HG02938 (cell line): ENCODE measurements around the gene PIEZO1.

ENCODE experiments used
- ATAC-seq: cut with Tn5 transposase; IDR thresholded peaks from one replicate; pipeline ENCODE4 v1.9.1; 2021; ENCODE audit warnings: mild to moderate bottlenecking, moderate library complexity; ENCODE audit not compliant: unreplicated experiment

The PIEZO1 gene

DNA sequence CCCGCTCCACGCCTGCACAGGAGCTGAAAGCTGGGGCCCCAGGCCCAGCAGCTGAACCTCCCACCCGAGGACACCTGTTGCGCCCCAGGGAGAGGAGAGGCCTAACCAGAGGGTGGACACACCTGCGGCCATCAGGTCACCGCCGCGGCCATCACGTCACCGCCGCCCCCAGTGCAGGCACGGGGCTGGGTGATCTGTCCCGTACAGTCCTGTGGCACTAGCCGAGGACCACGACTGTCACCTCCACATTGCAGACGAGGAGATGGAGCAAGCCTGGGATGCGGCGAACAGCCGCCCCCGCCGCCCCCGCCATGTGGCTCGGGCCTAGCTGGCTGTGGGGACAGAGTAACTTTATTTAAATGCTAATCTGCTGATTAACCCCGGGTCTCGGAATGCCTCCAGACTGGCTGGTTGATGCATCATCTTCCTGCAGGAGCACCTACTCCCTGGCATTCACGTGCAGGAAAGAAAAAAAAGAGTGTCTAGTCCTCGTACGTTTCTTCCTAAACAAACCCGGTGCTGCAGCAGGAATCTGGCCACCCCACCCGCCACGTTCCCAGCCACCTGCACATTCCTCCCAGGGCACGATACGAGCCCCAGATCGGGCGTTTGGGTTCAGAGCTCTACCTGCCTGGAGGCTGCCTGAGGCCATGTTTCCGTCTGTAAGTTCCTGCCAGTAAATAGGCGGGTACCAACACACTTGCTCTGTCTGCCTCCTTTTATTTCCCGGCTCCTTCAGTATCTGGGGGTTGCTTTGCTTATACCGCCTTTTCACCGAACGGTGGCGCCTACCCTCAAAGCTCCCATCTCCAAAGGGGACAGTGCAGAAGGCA is 29.9 kb downstream of the PIEZO1 start:
- ATAC-seq: no peak

DNA sequence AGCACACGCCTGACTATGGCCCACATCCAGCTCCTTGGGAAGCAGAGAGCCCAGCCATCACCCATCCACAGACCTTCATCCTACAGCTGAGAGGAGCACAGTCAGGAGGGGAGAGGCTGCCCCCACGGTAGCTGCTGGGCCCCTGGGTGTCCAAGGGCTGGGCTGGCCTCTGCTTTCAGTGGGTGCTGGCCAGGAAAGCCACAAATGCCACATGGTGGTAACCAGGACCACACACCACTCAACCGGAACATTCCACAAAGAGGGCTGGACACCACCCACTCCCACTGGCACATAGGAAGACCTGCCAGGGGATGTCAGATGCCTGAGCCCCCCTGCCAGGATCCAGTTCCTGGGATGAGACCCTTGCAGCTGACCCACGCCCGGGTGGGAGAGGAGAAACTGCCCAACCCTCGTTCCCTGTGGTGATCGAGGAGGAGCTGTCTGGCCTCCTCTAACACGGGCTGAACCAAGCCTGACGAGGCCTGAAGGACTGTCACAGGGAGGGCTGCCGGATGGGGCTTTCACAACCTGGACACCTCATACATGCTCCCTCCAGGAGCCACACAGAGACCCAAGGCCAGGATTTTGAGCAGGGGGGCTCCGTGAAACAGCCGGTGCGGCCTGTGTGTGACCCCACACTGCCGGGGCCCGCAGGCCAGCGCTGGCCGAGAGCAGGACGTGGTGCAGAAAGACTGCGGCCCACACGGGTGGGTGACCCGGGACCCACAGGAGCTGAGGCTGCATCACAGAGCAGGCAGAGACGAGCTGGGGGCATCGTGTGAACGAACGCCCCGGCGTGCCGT is 30.7 kb downstream of the PIEZO1 start:
- no peak for ATAC-seq

DNA sequence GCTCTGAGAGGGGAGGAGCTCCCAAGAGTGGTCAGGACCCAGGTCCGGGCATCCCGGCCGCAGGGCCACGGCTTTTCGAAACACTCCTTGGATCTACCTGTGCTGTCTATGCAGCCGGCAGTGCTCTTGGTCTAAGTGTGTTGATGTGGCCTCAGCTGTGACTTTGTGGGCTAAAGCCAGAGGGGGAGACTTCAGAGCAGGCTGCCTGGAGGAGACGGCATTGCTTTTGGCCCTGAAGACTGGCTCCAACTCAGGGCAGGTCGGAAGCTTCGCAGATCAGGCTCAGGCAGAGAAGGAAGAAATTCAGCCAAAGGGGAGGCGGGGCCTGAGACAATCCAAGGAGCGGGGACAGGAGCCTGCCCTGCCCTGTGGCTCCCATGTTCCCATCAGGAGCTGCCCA is 31.4 kb downstream of the PIEZO1 start:
- no peak for ATAC-seq

DNA sequence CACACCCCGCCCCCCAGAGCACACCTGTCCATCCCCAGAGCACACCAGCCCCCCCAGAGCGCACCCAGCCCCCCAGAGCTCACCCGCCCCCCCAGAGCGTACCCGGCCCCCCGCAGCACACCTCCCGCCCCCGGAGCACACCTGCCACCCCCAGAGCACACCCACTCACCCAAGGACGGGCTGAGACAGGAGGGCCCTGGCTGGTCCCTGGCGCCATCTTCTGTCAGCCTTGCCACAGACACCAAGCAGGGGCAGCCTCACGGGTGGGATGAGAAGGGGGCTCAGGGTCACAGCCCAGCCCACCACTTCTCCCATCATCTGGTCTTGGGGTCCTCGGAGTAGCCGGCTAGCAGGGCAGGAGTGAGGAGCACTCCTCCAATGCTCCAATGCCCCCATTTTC is 31.8 kb downstream of the PIEZO1 start:
- ATAC-seq: no peak

DNA sequence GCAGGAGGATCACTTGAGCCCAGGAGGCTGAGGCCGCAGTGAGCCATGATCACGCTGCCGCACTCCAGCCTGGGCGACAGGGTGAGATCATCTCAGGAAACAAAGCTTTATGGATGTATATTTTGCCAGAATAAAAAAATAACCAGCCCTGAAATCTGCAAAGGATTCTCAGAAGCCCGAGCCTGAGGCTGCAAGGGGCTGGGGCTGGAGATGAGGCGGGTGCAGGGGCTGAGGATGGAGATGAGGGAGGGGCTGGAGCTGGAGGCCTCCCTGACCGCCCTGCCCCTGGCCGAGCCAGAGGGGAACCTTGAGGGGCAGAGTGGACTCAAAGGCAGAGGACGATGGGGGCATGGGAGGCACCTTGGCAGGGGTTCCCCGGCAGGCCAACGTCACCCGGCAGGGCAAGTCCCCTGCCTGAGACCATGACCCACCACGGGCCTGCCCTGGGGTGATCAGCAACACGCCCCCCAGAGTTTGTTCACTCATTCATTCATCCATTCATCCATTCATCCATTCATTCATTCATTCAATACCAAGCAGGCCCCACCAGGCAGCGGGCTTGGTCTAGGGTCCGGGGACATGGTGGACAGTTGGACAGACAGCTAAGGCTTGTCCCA is 32.5 kb downstream of the PIEZO1 start:
- ATAC-seq: no peak

DNA sequence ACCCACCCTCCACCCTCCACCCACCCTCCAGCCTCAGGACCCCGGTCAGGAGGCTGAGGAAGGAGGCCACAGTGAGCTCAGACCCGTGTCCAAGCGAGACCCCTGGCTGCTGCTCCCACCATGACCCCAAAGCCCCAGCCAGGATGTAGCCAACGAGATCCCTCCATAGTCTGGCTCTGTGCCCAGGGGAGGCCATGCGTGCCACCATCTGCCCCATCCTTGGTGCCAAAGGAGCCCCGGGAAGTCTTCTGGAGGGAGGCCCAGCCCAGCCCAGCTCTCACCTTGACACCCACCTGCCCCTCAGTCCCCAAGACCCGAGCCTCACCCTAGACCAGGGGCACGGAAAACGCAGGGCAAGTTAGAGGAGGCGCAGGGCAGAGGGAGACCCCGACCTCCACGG is 34.2 kb downstream of the PIEZO1 start:
- ATAC-seq: no peak

DNA sequence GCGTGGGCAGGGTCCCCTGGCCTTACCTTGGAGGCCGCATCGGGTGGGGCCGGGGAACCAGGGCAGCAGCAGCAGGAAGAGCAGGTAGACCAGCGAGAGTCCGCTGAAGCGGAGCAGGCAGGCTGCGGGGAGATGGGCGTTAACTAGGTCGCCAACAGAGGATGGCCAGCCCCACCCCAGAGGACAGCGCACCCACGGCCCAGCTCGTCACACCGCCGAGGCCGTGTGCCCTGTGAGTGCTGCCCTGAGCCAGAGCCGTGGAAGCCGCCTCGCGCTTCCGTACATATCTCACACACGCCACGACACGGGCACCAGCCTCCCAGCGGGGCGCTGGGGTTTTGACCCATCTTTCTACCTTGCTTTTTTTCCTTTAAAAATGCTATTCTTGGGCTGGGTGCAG is 35.7 kb downstream of the PIEZO1 start:
- ATAC-seq: no peak

- ATAC-seq: no peak
Observed at GRCh38 chr16:88748364-88748763, 36.7 kb downstream of the PIEZO1 start.

- no peak for ATAC-seq
Observed at GRCh38 chr16:88747588-88748301, 37.3 kb downstream of the PIEZO1 start.

DNA sequence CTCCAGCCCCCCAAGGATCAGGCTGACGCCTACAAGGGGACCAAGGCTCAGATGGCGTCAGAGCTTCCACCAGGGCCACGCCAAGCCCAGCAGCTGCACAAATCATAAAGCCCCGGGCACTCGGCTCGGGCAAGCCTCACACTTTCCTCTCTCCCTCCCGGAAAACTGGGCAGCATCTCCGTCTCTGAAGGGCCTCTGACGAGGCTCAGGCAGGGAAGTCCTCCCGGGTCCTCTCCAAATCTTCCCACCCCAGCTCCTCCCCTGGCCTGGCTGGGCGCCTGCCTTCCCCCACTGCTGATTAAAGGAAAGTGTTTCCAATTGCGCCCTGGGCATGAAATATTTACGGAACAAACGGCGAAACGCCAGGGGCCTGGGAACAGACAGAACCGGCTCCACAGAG is 38.5 kb downstream of the PIEZO1 start:
- no peak for ATAC-seq

DNA sequence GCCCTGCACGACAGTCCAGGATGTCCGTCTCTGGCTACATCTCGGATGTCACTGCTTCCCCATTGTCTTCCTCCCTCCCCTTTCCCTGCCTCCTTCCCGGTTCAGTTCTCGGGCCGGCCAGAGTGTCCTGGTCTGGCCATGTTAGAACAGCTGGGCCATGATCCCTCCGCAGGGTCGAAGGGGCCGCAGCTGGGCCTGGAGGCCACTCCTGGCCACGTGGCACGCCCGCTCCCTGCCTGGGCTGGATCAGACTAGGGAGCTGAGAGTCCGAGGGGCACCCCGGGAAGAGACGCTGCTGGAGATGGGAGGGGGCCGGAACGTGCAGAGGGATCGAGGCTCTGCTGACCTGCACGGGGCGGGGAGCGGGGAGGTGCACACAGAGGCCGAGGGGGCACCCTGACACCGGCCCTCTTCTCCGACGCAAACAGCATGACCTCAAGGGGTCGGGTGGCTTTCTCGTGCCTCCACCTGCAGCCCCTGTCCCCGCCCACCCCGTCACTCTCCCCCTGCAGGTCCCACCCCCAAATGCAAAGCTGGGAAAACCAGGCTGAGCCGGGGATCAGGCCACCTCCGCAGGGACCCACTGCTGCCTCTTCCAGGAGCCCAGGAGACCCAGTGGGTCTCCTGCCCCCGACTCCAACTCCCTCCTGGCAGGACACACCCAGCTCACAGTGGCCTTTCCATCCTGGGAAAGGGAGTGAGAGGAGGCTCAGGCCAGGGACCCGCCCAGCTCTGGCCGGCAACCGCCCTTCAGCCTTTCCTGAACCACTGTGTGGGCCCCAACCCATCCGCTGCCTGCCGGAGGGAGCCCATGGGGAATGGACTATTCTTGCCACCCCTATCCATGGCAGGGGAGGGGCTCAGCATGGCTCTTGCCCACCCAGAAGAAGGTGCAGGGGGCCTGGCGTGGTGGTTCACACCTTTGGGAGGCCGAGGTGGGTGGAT is 40.2 kb downstream of the PIEZO1 start:
- ATAC-seq: no peak

DNA sequence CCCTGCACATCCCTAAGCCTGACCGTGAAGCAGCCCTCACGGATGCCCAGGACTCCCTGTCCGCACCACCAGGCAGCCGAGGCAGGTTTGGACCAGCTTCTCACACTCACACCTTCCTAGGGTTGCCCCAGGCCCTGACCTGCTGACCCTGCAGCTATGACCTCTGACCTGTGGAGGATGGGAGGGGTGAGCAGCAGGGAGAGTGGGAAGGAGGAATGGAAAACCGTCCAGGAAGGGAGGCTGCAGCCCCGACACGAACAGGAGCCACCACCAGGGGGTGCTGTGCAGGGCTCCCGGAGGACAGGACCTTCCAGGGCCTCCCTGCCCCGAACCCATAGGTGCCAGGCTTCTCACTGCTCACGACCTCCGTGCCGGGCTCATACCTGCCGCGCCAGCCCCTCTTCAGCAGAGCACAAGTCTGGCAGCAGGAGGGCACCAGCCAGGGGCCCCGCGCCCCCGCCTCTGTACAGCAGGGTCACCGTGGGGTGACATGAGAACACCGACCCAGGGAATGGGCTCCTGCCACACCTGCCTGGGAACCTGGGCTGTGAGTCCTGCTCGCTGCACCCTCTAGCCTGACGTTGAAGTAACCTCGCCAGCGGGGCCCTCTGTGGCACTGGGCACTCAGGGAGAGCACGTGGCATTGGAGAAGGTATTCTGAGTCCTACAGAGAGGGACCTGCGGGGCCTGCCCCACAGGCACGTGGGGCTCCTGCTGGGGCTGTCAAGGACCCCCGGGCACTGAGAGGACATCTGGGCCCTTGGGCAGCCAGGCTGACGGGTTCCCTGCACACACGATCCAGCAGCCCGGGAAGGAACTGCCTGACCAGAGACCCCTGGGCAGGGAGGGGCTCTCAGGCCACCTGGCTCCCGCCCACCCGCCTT is 41.1 kb downstream of the PIEZO1 start:
- ATAC-seq: no peak

GRCh38 chr16:88742896-88743605 is 42.0 kb downstream of the PIEZO1 start:
- ATAC-seq: no peak

- ATAC-seq: no peak
Observed at GRCh38 chr16:88741368-88741767, 43.7 kb downstream of the PIEZO1 start.

- no peak for ATAC-seq
Observed at GRCh38 chr16:88740727-88741055, 44.3 kb downstream of the PIEZO1 start.

DNA sequence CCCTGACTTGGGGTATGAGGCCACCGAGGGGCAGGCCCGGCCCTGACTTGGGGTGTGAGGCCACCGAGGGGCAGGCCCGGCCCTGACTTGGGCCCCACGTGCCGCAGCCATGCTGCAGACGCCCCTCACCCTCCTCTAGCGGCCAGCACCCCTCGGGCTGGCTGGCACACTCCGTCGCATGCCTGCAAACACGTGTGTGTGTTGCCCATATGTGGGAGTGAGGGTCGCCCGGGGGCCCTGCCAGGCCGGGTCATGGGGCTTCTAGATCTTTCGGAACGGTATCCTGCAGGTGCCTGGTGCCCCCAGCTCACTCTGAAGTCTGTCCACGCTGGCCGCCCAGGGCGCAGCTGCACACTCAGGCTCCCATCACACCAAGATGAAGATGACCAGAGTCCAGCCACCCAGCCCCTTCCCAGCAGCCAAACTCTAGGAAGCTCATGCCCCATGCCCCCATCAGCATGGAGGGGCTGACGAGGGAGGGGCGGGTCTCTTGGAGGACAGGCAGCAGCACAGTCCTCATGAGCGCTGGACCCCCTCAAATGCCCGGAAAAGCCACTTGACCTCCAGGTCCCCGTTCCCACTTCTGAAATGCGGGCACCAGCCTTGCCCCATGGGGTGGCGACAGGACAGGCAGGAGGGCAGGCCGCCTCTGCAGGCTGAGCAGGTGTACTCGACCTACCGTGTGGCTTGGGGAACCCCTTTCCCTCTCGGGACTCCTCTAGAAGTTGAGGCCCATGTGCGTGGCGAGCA is 44.9 kb downstream of the PIEZO1 start:
- no peak for ATAC-seq

DNA sequence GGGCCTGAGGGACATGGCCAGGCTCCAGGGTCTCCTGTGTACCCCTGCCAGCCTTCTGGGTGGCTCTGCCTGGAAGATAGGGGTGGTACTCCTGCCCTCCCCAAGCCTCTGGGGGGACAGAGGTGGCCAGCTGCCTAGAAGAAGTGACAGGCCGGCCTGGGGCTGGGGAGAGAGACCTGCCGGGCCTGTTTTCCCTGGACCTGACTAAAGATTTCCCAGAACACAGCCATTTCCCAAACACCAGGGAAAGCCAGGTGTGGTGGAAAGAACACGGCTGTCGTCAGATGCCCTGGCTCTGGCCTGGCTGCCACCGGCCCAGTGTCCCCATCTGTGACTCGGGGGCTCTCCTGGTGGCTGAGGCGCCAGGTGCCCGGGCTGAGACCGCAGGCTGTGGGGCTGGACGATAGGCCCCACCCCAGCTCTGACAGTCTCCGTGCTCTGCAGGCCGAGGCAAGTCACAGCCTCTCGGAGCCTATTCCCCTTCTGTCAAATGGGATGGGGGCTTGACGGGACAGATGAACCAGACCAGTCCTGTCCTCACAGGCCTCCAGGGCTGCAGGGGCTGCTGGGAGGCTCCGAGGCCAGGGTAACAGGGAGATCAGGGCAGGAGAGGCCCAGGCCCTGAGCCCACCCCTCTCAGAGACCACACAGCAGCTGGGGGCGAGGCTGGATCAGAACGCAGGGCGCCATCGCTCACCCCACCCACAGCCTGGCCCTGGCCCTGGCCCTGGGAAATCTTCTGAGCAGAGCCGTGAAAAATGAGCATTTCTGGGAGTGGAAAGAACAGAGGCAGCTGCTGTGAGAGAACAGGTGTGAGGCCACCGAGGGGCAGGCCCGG is 45.7 kb downstream of the PIEZO1 start:
- no peak for ATAC-seq
